Measurements from ENCODE around the gene RPL35. TPM values are rescaled to one million over a fixed set of nuclear protein-coding genes. Genes with fewer than 3 reads are reported as not detected.

Gene RPL35
- polyA plus RNA-seq, 1 of the 3 experiments (the other 2 are of a cell fraction): 5,348 TPM

GRCh38 chr9:124877021-124877782 lies 15.4 kb upstream of the RPL35 start:
- CTCF ChIA-PET: interaction anchor here (1.0 to 2.0 kb wide), 4 partner anchors 8 to 498 kb away, joined by 3 to 5 read pairs (median 3); partner anchors contain the start of gene SCAI

More at GRCh38 chr9:124877021-124877782, 15.4 kb upstream of the RPL35 start:
- Histone ChIP-seq H3K9ac (no peak overlapping the region), H4K20me1 (ENCODE audit: insufficient read depth) (peaks cover 25% of the 10 kb centered on the region), H3K4me1 (ENCODE audit: control insufficient read depth in 1 of 2, insufficient read depth in 2 of 2, low read depth in 1 of 2, low read length in 1 of 2) (no peaks in the 10 kb centered on the region; a peak in 1 of 4 replicates), H3K27ac (ENCODE audit: low read depth in 2 of 2, low read length in 1 of 2) (no peak overlapping the region), H3K4me3 (ENCODE audit: low read depth in 2 of 2, low read length in 1 of 2) (no peak overlapping the region), H3K79me2 (ENCODE audit: insufficient read depth) (peaks cover 49% of the 10 kb centered on the region), H3K4me2 (no peak overlapping the region), H2AFZ (ENCODE audit: low read depth) (no peak overlapping the region), H3K36me3 (replicated peaks in 1 of 2; ENCODE audit: control insufficient read depth in 1 of 2, insufficient read depth in 2 of 2, low read length in 1 of 2) (peaks cover 45 to 85% of the 10 kb centered on the region in 2 experiments), H3K9me2 (no peaks in the 10 kb centered on the region), H3K27me3 (ENCODE audit: insufficient read depth) (no peaks in the 10 kb centered on the region), H3F3A (replicated peaks; ENCODE audit: insufficient read depth) (peaks cover 21% of the 10 kb centered on the region), H3K9me3 (no peaks in the 10 kb centered on the region)
- 95% methylated on average over 13 of the region's 14 CpGs for WGBS (ENCODE audit: low lambda C conversion rate)
- DNase-seq: no peak
- POLR2A ChIA-PET: no interaction called here
- TF ChIP-seq EZH2phosphoT487 (IDR thresholded peaks at IDR 0.05; ENCODE audit: borderline replicate concordance, low read depth) (no peak), FOSL2 (IDR thresholded peaks at IDR 0.05; ENCODE audit: borderline replicate concordance, low read depth) (no peak), EP300 (IDR thresholded peaks at IDR 0.05; ENCODE audit: borderline replicate concordance in 1 of 2, low read depth in 1 of 2, low read length in 1 of 2) (no peak), POLR2AphosphoS5 (IDR thresholded peaks at IDR 0.05; ENCODE audit: low read depth, low read length) (no peak), REST (IDR thresholded peaks at IDR 0.05; ENCODE audit: low read depth, low read length) (no peak), SMC3 (IDR thresholded peaks at IDR 0.05; ENCODE audit: low read depth, low read length) (no peak), MXI1 (IDR thresholded peaks at IDR 0.05; ENCODE audit: low read depth, low read length) (no peak), TAF1 (IDR thresholded peaks at IDR 0.05; ENCODE audit: borderline replicate concordance, low read depth, low read length) (no peak), USF2 (IDR thresholded peaks at IDR 0.05; ENCODE audit: borderline replicate concordance, low read depth, low read length) (no peak)

All from SK-N-SH (cell line).